Stimulated activated CD4-positive, alpha-beta T cell treated with anti-CD3 and anti-CD28 coated beads, Interleukin-2, amount 100 ng/mL, for 48 hours (primary cell): Measurements from ENCODE around the gene TNFRSF17.
A peak's percentile ranks its signal among the peaks of the same experiment; 100 is the strongest.
"Not testable (repeated sequence)": the region's sequence is repeated elsewhere in the genome, so short reads cannot be mapped to it uniquely, and the experiment has no call there.

Source experiments
- DNase-seq, 2 donors: peaks; one replicate each; pipeline ENCODE4 v3.0.0-alpha.2; 2020

TNFRSF17 gene

GRCh38 chr16:11964761-11965551 is at the start of gene TNFRSF17:
TSS of gene TNFRSF17 (plus strand) at chr16:11965210. CDS start at chr16:11965325, 115 bp downstream.
- no peak for DNase-seq

GRCh38 chr16:11915644-11916523 is 49.1 kb upstream of the TNFRSF17 start, which contains the start of gene GSPT1:
TSS of gene GSPT1 (minus strand) at chr16:11915956. CDS start at chr16:11915720, 236 bp downstream.
- peak; percentile 98 to 99 for DNase-seq

- DNase-seq: no peak
Observed at GRCh38 chr16:11916524-11917285, 48.3 kb upstream of the TNFRSF17 start.

GRCh38 chr16:11924046-11924445 is 41.0 kb upstream of the TNFRSF17 start:
- not testable (repeated sequence) for DNase-seq

GRCh38 chr16:11927350-11927749 is 37.7 kb upstream of the TNFRSF17 start:
- DNase-seq: not testable (repeated sequence)

- DNase-seq: not testable (repeated sequence)
Observed at GRCh38 chr16:11941945-11942344, 23.1 kb upstream of the TNFRSF17 start, which contains the start of gene NPIPB2. TSS of gene NPIPB2 (minus strand) at chr16:11942045. CDS start at chr16:11942045, 0 bp downstream.

DNA sequence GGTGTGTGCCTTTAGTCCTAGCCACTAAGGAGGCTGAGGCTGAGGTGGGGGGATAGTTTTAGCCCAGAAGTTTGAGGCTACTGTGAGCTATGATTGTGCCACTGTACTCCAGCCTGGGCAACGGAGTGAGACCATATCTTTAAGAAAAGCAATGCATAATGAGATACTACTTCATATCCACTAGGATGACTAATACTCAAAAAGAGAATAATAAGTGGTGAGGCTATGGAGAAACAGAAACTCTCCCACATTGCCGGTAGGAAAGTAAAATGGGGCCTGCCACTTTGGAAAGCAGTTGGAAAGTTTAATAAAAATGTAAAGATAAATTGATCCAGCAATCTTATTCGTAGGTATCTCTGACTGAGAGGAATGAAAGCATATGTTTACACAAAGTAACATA is 18.6 kb upstream of the TNFRSF17 start:
- no peak for DNase-seq

- no peak for DNase-seq
Observed at GRCh38 chr16:11948819-11949218, 16.2 kb upstream of the TNFRSF17 start.

DNA sequence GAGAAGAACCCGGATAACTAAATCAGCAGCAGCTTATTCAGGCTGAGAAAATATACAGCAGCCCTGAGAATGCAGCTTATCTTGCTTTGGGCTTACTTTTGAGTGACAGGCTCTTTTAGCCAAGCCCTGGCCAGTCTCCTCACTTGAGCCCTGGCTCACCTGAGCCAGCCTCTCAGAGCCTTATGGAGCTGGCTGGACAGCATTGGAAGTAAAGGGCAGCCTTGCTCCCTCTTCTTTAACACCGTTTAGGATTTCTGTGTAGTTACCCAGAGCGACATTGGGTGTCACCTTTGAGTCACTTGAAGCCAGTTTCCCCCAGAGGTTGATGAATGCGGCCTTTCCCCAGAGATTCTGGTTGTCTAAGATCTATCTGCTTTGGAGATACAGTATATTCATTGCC is 15.5 kb upstream of the TNFRSF17 start:
- DNase-seq: peak; percentile 1

GRCh38 chr16:11950388-11950787 is 14.6 kb upstream of the TNFRSF17 start:
- DNase-seq: no peak

- DNase-seq: not testable (repeated sequence)
Observed at GRCh38 chr16:11953576-11953975, 11.4 kb upstream of the TNFRSF17 start.

DNA sequence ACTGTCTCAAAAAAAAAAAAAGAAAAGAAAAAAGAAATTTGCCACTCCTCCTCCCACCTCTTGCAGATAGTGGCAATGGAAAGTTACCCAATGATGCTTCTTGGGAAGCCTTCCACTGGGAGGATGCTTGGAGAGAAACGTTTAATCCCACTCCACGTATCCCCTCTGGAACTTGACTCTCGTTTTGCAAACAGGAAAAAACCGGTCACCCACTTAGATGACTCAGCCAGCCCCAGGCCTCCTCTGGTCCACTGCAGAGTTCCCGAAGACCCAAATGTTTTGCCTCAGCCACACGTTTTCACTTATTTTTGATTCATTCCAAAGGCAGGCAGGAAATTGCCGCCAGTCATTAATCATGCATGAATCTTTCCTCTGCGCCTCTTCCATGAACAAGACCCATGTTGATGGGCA is 9.3 kb upstream of the TNFRSF17 start:
- DNase-seq: no peak

DNA sequence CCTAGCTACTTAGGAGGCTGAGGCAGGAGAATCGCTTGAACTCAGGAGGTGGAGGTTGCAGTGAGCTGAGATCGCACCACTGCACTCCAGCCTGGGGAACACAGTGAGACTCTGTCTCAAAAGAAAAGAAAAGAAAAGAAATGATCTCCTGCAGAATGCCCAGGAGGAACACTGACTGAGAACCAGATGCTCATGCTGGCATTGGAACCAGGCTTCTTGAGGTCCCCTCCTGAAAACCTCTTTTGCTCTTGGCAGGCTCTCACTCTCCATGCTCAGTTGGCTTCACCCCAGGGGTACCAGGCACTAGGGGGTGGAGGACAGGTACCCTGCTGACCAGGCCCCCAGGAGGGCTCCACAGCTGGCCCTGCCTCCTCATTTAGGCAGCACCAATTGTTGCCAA is 8.5 kb upstream of the TNFRSF17 start:
- no peak for DNase-seq

DNA sequence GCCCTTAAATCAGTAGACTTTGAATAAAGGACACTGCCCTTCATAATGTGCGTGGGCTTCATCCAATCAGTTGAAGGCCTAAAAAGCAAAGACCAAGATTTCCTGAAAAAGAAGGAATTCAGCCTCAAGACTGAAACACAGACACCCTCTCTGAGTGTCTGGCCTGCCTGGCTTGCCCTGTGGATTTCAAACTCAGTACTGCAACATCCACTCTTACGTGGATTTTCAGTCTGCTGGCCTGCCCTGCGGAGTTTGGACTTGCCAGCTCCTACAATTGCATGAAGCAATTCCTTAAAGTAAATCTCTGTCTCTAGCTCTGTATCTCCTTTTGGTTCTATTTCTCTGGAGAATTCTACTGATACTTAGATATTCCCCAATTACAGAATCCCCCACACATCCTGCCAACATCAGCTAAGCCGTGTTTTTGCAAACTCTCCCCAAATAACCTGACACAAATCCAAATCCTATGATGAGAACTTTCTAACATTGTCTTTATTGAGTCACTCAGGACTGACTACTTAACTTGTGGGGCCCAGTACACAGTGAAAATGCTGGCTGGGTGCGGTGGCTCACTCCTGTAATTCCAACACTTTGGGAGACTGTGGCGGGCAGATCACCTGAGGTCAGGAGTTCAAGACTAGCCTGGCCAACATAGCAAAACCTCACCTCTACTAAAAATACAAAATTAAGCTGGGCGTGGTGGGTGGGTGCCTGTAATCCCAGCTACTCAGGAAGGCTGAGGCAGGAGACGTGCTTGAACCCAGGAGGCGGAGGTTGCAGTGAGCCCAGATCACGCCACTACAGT is 7.2 kb upstream of the TNFRSF17 start:
- DNase-seq: no peak

DNA sequence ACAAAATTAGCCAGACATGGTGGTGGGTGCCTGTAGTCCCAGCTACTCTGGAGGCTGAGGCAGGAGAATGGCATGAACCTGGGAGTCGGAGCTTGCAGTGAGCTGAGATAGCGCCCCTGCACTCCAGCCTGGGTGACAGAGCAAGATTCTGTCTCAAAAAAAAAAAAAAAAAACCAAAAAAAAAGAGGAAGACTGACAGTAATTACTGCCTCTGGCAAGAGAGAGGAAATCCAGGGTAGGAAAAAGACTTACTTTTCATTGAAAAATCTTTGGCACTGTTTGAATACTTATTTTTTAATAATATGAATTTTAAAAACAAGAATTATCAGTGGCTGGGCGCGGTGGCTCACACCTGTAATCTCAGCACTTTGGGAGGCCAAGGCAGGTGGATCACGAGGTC is 2.6 kb upstream of the TNFRSF17 start:
- DNase-seq: not testable (repeated sequence)

- not testable (repeated sequence) for DNase-seq
Observed at GRCh38 chr16:11962978-11963377, 2.0 kb upstream of the TNFRSF17 start.

DNA sequence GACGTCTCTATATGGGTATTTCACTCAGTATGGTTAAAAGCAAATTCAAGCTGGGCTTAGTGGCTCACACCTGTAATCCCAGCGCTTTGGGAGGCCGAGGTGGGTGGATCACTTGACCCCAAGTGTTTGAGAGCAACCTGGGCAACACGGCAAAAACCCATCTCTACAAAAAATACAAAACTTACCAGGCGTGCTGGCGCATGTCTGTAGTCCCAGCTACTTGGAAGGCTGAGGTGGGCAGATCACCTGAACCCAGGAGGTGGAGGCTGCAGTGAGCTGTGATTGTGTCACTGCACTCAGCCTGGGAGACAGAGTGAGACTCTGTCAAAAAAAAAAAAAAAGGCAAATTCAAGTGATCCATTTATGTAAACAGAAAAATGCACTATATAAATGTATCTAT is 1.3 kb upstream of the TNFRSF17 start:
- no peak for DNase-seq

- no peak for DNase-seq
Observed at GRCh38 chr16:11966173-11966572, 1.2 kb downstream of the TNFRSF17 start.

GRCh38 chr16:11967195-11967911 is 2.3 kb downstream of the TNFRSF17 start:
- no peak for DNase-seq

- DNase-seq: no peak
Observed at GRCh38 chr16:11968577-11968976, 3.6 kb downstream of the TNFRSF17 start.

DNA sequence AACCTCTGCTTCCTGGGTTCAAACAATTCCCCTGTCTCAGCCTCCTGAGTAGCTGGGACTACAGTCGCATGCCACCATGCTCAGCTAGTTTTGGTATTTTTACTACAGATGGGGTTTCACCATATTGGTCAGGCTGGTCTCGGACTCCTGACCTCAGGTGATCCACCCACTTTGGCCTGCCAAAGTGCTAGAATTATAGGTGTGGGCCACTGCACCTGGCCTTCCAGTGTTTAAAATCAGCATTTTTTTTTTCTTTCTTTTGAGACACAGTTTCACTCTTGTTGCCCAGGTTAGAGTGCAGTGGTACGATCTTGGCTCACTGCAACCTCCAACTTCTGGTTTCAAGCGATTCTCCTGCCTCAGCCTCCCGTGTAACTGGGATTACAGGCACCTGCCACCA is 5.3 kb downstream of the TNFRSF17 start:
- DNase-seq: not testable (repeated sequence)
